Measurements from ENCODE around the gene CROCC2.

Gene CROCC2

DNA sequence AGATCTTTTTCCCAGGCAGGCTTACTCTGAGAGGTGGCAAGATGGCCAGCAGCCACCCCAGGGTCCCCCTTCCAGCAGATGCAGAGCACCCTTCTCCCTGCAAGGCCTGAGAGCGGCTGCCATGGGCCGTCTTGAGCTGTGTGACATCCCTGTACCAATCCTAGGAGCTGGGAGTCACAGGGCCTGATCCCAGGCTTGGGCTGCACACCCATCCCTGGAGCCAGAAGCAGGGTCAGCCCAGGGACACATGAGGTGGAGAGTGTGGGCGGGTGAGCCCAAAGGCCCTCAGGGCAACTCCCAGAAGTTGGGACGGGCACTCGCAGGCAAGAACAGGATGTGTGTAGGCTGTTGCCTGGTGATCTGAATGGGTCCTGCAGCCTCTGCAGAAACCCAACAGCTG lies 40.5 kb downstream of the CROCC2 start:
- no peak for DNase-seq

GRCh38 chr2:240947176-240947575 lies 41.0 kb downstream of the CROCC2 start:
- DNase-seq = no peak

DNA sequence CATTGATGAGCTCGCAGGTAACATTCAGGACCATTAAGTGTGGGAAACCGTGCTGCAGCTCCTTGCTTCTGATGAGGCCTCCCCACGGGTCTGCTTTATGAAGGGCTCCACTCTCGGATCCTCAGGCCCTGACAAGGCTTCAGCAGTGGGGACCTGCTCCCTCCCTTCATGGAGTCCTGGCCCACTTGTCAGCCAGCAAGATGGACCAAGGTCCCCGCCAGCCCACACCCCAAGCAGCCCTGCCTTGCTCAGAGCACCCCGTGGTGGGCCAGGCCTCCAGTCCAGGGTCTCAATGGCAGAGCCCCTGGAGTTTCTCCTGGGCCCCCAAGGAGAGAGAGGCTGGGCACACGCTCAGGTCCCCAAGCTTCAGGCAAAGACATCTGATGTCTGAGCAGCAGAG lies 41.5 kb downstream of the CROCC2 start:
- no peak for DNase-seq

DNA sequence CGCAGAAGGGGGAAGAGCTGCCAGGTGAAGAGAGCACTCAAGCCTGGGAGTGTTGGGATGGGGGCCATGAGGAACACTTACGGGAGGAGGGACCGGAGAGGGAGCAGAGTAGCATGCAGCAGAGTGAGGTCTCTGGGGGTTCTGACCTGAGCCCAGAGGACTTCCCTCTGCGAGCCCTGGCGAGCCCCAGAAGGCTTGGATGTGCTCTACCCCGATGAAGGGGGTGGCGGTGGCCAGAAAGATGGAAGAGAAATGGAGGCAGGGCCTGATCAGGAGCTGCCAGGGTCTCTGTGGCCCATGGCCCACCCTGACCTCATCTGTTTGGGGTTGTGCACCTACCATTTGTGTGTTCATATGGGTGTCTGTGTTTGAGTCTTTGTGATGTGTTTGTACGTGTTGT lies 42.0 kb downstream of the CROCC2 start:
- no peak for DNase-seq

GRCh38 chr2:240948905-240949790 lies 43.0 kb downstream of the CROCC2 start:
- no peak for DNase-seq

DNA sequence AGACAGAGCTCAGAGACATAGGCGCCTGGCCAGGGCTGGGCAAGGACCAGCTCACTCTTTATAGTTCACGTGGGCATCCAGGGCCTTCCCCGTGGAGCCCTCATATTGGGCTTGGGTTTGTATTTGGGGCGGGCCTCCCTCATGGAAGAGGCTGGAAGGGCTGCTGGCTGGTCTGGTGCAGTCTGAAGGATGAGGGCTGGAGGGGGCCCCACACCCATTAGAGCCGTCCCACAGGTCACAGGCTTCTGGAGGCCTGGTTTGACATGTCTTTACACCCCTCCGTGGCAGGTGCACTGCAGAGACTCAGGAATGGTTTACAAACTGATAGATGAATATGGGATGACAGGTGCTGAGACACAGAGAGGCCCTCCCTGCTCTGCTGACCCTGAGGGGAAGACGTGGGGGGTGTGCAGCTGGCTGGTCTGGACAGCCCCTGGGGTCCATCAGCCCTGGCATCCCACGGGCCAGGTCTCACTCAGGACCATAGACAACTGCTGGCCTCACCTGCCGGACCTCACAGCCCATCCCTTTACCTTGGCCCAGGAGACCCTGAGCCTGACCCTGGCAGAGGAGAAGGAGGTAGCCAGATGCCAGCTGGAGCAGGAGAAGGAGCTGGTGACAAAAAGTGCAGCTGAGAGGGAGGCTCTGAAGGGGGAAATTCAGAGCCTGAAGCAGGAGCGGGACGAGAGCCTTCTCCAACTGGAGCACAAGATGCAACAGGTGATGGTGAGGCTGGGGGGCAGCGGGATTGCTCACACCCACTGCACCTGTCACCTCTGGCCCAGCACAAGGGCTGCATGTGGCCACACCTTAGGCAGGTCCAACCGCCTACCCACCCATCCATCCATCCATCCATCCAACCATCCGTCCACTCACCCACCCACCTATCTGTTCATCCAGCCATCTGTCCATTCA lies 43.9 kb downstream of the CROCC2 start:
- DNase-seq = no peak

DNA sequence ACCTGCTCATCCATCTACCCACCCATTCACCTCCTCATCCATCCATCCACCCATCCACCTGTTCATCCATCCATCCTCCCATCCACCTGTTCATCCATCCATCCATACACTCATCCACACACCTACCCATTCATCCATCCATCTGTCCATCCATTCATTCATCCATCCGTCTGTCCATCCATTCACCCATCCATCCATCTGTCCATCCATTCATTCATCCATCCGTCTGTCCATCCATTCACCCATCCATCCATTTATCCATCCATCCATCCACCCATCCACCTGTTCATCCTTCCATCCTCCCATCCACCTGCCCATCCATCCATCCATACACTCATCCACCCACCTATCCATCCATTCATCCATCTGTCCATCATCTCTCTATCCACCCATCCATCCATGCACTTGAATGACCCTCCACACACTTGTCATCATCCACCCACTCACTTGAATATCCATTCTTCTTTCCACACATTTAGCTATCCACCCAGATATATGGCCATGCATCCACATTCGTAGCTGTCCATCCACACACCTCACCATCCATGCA lies 45.0 kb downstream of the CROCC2 start:
- DNase-seq = no peak

- DNase-seq = no peak
Observed at GRCh38 chr2:240952496-240953246, 46.5 kb downstream of the CROCC2 start.

- no peak for DNase-seq
Observed at GRCh38 chr2:240953426-240954410, 47.6 kb downstream of the CROCC2 start.

GRCh38 chr2:240954436-240955305 lies 48.5 kb downstream of the CROCC2 start:
- DNase-seq = no peak

GRCh38 chr2:240955306-240956170 lies 49.4 kb downstream of the CROCC2 start:
- no peak for DNase-seq

DNA sequence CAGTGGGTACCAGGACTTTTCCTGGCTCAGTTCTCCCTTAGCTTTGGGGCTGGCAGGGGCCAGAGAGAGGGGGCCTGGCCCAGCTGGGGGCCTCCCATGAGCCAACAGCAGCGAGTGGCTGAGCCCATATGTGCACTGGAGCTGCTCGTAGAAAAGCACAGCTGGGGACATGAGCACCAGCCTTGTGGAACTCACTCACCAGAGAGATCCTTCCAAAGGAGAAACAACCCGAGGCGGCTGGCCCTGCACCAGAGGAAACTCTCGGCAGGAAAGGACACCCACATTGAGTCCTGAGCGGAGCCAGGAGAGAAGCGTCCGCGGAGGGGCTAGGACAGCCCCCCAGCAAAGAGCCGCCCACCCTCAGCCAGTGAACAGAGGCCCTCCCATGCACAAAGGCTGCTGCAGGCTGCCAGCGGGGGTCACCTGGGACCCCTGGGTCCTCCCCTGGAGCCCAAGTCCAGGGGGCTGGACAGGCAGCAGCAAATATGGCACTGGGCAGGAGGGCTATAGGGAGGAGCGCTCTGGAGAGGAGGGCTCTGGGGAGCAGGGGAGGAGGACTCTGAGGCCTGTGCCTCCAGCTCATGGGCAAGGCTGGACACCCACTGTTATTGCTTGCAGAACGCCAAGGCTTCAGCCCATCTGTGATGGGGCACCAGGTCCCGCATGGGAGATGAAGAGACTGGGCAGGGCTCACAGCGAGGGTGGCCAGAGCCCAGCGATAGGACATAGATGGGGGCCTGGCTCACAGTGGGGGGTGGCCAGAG lies 50.2 kb downstream of the CROCC2 start:
- DNase-seq = no peak

GRCh38 chr2:240956935-240957655 lies 51.0 kb downstream of the CROCC2 start:
- no peak for DNase-seq

DNA sequence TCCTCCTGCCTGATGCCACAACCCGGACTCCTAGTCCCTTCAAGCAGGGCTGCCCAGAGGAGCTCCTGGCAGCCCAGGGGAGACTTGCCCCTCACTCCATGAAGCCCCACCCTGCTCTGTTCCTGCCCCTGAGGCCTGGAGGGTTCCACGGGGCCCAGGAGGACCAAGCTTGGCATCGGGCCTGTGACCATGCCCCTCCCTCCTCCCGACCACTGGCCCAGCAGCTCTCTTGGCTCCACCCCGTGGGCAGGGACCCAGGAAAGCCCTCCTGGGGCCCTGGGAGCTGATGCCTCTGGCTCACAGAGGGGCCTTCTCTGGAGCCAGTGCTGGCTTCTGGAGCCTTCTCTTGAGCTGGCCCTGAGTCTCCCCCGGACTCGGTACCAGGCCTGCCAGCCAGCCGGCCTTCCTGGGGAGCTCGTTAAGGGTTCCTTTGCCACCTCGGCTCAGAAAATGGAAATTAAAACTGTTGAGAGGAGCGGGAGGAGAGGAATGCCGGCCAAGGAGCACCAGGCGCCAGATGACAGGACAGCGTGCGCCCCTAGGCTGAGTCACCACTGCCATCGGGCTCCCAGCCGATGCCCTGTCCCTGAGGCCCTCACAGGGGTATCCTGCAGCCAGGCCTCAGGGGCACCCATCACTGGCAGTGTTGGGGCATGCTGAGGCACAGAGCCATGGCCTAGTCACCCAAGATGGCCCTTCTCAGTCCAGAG lies 51.7 kb downstream of the CROCC2 start:
- DNase-seq = no peak

DNA sequence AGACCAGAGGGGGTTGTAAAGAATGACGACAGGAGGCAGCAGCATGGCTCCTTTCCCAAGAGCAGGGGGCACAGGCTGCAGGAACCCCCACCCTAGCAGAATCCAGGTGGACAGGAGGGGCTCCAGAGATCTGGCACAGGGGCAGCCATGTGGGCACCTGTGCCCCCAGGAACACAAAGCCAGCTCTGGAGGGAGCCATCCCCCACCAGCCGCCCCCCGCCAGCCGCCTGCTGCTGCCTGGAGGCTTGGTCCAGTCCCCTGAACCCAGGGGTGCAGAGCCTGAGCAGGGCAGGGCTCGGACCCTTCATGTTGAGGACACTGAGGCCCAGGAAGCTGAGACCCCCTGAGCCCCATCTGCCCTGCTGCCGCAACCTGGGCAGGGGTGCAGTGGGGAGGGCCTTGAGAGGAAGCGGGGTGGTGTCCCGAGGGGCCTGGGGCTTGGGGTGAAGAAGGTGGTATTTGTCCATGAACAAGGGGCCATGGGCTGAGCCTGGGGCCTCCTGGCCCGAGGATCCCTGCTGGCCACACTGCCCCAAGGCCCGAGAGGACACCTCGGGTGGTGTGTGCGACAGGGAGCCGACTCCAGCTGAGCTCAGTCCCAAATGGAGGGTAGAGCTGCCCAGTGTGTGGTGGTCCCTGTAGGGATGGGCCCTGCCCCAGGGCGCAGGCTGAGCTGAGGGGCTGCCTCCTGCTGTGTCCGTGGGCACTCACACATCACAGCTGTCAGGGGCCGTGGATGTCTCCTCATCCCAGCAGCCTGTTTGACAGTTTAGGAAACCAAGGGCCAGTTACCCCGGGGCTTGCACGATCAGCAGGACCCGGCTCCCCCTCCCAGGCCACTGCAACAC lies 52.5 kb downstream of the CROCC2 start:
- DNase-seq = no peak

GRCh38 chr2:240959214-240959940 lies 53.2 kb downstream of the CROCC2 start:
- no peak for DNase-seq

Measured in Kasumi-1 (cell line).